HG02759 (cell line): Measurements from ENCODE around the gene CNTNAP2.
"Not testable (repeated sequence)": the region's sequence is repeated elsewhere in the genome, so short reads cannot be mapped to it uniquely, and the experiment has no call there.

Experiments
- ATAC-seq: cut with Tn5 transposase; IDR thresholded peaks from one replicate; pipeline ENCODE4 v1.9.1; 2021; ENCODE audit warnings: mild to moderate bottlenecking, moderate library complexity; ENCODE audit not compliant: unreplicated experiment

Gene CNTNAP2

DNA sequence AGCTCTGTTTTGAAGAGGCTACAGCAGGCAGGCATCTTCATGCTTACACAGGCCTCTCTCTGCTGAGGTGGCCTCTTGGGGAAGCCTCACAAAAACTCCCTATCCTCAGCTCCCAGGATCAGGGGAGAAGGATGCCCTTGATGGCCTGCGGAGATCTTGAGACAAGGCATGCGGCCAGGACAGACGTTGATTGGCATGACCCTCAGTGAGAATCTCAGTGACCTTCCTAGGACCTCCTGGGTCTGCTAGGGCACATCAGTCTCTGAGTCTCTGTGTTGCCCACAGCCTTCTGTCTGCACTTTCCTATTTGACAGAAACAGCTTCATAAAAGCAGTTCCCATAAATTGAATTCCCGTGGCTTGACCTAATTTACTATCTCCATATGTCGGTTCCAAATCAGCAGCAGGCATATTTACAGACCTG is 1468.2 kb downstream of the CNTNAP2 start:
- no peak for ATAC-seq

DNA sequence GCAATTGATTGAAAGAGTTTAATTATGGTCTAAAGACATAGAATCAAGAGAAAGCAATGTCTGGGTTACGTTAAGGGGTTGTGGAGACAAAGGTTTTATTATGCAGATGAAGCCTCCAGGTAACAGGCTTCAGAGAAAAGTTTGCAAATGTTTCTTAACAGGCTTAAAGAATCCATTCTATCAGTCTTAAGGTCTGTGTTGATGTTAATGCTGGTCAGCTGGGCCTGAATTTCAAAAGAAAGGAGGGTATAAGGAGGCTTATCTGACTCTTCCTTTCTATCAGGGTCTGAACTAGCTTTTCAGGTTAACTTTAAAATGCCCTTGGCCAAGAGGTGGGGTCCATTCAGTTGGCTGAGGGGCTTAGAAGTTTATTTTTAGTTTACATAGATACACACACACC is 1469.5 kb downstream of the CNTNAP2 start:
- ATAC-seq, result no peak

DNA sequence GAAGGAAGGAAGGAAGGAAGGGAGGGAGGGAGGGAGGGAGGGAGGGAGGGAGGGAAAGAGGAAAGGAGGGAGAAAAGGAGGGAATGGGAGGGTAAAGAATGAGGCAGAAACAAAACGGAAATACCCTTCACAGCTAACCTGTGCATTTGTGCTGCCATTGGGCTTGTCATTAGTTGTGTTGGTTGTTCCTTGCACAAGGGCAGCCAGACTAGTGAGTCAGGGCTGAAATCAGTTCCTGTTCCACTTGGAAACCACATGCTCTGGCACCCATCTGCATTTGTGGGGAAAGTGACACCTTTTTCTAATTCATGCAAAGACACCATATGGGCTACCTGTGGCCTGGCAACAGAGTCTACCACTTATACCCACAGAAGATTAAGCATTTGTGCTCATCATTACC is 1469.9 kb downstream of the CNTNAP2 start:
- no peak for ATAC-seq

DNA sequence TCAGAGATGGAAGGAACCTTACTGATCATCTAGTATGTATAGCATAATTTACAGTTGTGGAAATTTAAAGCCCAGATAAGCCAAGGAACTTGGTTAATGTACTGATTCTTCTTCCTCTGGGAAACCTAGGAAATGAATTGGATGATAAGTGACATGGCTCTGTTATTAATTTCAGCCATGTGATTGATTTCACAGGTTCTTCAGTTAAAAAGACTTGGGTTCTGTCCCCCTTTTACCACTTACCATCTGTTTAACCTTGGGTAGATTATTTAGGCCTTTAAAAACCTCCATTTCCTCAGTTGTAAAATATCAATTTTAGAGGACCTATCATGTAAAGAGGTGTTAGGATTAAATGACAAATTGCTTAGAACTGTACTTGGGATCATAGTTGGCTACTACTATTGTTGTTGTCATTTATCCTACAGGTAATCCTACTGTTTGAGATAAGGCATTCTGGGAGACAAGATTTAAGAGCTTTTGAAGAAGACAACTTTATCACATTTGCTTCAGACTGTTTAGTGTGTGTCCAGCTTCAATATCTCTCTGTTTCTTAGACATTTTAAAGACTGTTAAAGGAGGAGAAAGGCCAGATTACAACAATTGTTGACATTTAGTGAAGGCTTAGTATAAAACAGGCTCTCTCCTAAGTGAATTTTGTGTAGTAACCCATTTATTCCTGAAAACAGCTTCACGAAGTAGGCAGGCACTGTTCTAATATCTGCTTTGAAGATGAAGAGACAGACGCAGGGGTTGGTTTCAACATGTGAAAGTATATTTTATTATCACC is 1476.9 kb downstream of the CNTNAP2 start:
- ATAC-seq, result no peak

DNA sequence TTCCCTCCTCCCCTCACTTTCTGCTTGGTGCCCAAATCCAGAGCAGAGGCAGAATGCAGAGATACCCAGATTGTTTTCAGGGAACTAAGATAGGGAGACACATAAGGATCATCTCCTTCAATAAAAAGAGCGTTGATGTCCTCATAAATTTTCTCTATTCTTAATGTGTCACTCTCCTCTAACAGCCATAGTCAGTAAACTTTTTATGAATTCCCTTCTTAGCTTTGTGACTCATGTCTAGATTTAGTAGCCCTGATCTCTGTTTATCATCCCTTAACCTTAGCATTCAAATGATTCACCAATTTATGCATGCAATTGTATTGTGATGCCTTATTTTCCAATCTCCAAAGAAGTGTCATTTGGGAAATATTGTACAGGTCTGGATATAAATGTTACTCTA is 1478.4 kb downstream of the CNTNAP2 start:
- no peak for ATAC-seq

DNA sequence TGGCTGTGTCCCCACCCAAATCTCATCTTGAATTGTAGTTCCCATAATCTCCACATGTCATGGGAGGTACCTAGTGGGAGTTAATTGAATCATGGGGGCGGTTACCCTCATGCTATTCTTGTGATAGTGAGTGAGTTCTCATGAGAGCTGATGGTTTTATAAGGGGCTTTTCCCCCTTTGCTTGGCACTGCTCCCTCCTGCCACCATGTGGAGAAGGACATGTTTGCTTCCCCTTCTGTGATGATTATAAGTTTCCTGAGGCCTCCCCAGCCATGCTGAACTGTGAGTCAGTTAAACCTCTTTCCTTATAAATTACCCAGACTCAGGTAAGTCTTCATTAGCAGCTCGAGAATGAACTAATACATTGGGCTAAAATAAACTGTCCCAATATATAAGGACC is 1482.1 kb downstream of the CNTNAP2 start:
- ATAC-seq, result not testable (repeated sequence)

DNA sequence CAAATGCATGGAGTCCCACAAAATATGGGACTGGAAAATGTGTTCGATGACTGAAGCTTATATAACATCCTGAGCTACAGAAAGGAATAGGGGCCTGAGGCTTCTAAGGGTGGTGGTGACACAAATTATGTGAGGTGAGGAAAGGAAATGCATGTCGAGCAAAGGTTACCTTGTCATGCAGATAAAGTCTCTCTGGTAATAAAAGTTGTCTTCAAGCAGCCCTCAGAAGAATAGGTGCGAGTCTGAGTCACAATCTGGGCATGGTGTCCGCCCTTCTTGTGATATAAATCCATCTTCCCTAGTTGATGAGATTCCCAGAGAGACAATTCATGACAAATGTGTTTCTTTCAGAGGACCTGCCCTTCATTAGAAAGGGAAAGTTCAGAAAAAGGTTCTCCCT is 1488.7 kb downstream of the CNTNAP2 start:
- ATAC-seq, result no peak

DNA sequence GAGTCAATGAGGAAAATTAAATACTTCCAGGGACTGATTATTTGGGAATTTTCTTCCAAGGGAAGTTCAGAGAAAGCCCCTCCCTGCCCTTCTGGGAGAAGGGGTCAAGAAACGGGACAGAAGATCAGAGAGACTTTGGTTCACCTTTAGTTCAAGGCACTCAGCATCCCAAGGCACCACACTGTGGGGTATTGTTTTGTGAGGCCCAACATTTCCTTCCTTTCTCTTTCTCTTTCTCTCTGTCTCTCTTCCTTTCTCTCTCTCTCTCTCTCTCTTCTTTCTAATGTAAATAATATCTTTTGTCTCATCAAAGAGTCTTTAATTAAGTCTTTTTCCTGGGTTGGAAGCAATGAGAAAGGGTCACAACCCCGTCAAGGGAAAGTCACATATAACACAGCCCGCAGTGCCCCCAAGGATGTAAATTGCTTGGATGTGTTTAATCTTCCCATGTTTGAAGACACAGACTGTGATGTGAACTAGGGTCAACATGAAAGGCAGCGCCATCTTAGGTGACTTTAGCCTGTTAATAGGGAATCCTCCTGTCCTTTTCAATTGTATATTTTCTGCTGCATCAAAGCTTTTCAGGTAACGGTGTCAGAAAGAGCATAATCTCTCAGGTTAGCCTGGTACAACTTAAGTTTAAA is 1490.7 kb downstream of the CNTNAP2 start:
- ATAC-seq, result no peak

DNA sequence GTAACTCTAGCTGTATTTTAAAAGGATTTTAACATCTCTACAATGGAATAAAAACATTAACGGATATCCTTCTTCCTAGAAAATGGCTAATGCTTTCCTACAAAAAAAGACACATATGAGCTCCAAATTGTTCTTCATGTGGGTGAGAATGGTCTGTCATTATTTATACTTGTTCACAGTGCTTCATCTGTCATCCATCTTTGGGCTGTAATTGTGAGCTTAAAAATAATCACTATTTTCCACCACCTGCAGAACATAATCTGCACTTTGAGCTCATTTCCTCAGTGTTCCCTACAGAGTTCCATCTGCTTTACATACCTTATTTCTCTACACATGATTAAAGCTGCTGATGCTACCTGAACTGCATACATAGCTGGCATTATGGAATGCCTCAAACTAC is 1494.8 kb downstream of the CNTNAP2 start:
- no peak for ATAC-seq

DNA sequence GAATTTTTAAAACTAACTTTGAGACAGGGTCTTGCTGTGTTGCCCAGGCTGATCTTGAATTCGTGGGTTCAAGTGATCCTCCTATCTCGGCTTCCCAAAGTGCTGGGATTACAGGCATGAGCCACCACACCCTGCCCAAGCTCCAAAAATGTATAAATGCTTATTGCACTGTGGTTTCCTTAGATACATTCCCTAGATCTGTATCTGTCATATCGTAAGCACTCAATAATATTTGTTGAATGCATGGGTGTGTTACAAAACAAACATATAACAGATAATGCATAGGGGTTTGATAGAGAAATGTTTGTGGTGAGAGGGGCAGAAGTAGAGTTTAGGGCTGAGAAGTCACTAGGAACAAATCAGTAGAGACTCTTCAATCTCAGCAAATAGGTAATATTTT is 1518.7 kb downstream of the CNTNAP2 start:
- ATAC-seq, result no peak

DNA sequence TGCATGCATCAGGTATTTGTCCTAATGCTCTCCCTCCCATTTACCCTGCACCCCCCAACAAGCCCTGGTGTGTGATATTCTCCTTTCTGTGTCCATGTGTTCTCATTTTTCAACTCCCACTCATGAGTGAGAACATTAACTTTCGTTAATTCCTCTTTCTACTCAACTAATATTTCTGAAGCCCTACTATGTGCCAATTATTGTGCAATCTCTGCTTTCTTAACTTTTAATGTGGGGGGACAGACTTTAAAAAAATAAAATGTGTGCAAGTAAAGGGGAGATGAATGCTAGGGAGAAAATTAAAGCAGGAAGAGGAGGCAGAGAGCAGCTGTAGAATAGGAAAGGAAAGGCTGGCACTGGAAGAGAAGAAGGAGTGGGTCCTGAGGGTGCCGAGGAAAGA is 1520.0 kb downstream of the CNTNAP2 start:
- ATAC-seq, result no peak

DNA sequence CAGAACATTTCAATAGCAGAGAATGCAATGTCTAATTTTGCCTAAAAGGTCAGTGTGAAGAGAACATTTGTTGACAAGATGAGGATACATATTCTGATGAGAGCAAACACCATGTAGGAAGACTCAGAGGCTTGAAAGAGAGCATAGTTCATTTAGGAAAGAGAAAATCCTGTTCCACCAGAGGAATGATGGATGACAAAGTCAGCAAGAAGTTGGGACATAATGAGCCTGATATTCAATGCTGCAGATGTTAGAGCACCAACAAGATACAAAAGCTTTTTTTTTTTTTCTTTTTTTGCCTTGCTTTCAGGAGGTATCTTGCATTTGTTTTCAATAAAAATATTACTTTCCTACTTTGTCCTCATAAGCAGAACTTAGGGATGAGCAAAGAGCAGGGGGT is 1522.0 kb downstream of the CNTNAP2 start:
- ATAC-seq, result no peak

DNA sequence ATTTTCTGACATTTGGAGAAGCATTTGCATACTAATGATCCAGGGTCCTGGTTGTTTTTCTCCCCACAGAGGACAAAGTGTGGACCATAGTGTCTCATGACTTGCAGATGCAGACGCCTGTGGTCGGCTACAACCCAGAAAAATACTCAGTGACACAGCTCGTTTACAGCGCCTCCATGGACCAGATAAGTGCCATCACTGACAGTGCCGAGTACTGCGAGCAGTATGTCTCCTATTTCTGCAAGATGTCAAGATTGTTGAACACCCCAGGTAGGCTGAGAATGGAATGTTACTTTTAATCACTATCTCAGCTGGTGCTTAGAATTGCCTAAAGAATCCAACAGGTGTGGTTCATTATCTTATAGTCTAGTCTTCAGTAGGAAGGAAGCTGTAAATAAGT is 1522.4 kb downstream of the CNTNAP2 start:
- ATAC-seq, result no peak

DNA sequence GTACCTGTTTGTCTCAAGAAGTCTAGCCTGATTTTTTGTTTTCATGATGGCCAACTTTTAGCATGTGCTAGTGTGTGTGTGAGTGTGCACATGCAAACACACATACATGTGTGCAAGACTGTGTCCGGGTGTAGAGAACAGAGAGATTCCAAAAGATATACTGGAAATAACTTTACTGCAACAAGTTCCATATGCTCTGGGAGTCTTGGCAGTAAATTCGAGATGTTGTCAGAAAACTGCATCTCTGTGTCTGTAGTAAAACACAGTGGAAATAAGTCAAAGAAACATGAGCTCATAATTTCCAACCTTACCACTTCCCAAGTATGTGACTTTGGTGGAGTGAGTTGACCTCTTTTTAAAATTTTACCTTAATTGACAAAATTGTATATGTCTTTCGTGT is 1523.2 kb downstream of the CNTNAP2 start:
- ATAC-seq, result no peak

DNA sequence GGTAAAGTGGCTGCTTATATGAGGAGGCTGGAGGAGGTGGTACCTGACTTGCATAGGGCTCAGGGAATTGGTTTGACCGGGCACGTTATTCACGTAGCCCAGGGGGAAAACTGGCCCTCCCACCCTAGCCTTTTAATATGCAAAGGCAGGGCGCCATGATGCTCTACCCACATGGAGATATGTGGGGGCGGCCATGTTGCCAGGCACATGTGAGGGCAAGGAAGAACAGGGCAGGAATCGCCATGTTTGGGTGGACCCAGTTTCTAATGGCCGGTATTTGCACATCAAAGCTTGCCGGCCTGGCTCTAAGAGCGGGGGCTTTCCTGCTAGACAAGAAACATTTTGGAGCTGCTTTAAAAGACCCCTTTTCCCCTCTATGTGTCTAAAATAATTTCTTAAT is 1524.2 kb downstream of the CNTNAP2 start:
- no peak for ATAC-seq

DNA sequence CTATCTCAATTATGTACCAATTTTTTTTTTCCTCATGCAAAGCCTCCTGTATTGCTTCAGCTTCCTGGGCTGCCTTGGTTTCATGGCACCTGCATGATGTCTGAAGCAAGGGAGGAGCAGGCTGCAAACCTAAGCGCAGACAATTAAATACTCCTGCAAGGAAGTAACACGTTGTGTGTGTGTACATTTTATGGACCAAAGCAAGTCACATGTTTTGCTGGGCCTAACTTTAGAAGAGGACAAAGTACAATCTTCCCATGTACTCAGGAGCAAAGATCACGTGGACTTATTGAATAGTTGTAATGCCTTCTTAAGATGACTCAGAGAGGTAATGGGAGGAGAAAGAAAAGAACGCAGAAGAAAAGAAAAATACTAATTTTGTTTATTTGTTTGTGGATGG is 1530.0 kb downstream of the CNTNAP2 start:
- no peak for ATAC-seq

DNA sequence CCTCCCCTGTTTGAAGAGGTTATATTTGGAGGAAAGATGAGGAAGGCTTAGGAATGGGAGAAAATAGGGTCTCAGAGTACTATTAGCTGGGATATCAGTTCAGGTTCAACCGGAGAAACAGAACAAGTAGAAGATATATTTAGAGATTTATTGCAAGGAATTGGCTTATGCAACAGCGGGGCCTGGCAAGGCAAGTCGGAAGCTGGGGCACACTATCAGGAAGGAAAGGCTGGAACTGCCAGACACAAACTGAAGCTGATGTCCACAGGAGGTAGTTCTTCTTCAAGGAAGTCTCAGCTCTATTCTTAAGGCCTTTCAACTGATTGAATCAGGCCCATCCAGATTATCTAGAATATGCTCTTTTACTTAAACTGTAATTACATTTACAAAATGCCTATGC is 1534.4 kb downstream of the CNTNAP2 start:
- no peak for ATAC-seq

DNA sequence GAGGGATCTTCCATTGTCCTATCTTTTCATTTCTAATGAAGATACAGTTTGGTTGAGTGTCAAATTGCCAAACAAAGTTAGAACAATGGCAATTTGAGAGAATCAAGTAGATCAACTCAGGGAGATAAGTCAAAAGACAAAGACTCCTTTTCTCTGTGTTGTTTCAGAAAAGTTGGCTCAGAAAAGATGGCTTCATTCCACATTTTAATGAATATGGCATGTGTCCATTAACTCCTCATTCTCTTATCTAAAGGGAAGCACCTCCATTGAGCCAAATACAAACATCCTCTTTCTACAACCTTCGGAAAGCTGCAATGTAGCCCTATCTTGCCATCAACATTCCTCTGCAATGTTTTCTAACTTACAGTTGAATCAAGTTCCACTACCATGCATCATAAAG is 1535.0 kb downstream of the CNTNAP2 start:
- ATAC-seq, result no peak

DNA sequence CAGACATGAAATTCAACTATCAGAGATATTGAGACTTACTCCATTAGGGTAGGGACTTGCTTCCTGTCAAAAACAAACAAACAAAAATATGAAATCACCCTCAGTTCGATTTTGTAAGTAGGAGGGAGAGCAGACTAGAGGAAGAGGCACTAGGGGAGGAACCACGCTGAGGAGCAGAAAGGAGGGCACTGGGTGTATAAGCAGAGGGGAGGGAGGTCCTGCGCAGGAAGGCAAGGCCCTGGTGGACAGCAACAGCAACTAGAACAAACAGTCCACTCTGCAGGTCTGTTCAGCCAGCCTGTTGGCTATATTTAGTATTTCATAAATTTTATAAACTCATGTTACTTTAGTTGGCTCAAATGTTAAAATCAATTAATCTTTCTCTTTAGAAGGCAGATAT is 1536.9 kb downstream of the CNTNAP2 start:
- ATAC-seq, result no peak

DNA sequence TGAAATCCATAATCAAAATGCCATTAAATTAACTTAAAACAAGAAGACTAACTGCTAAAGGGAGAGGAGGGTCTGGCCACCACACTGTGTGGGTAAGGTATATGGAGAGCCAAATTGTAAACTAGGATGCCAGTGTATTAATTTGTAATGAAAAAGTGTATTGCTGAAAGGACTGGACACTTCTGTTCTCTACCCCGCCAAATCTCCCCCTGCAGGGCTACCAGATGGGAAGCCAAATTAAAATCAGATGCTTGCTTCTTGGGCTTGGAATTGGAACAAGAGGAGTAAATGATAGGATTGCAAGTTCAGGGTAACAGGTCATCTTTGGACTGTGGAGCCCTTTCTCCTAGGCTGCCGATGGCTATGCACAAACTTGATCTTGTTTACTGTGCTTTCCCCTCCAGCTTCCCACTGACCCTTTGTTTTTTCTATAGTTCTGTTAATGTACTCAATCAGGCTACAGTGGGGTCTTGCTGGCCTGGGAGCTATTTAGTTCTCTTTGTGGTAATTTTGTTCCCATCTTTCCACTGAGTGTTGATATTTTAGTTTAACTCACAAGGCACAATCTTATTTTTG is 1541.9 kb downstream of the CNTNAP2 start:
- ATAC-seq, result no peak

DNA sequence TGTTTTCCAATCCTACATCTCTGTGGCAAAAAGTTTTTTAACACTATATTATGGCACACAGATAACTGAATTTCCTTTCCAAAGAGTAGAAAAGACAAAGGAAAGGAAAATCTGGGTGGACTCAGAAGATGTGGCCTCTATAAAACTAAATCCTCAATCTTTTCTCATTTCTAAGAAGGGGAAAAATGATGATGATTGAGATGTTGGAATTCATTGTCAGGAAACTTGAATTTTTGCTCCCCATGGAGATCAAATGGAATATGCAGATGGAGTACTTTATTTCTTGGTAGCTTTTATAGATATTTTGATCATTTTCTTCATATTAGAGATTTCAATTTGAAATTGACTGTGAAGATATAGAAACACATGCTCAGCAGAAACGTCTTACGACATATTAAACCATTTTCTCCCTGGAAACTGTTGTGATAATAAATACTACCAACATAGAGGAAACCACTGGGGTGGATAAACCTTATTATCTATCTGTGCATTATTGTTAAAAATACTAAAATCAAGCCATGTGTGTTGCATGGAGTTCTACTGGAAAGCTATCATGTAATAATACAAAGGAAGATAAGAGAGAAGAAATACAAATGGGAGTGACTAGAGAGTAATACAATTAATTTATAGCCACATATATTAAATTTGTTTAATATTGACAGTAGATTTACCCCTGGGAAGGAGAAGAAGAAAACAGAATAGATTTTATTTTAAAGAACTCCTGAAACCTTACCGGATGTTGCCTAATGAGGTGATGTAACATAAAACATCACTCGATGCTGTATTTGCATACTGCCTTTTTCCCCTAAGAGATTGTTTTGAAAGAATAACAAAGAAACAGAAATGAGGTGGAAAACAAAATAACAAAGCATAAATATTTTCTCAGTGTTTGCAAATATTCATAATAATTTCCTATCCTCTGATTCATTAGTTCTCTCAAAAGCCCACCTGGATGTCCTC is 1542.7 kb downstream of the CNTNAP2 start:
- ATAC-seq, result no peak
